NB4 (cell line): ENCODE data around the gene ZDHHC13.
"Not testable (repeated sequence)": the region's sequence is repeated elsewhere in the genome, so short reads cannot be mapped to it uniquely, and the experiment has no call there.

ENCODE experiments used
- DNase-seq: peaks from one replicate; pipeline ENCODE4 v3.0.0; 2010; ENCODE audit warnings: low read depth
- H3K4me3 ChIP-seq: one replicate; pipeline ENCODE4 v1.5.1; 2011; ENCODE audit warnings: mild to moderate bottlenecking, low read depth, low read length, moderate library complexity
- CTCF ChIP-seq: IDR thresholded peaks from one replicate; pipeline ENCODE4 v1.5.1; 2012; ENCODE audit warnings: low read depth, low read length
- MAX ChIP-seq: IDR thresholded peaks from 2 replicates; pipeline ENCODE4 v1.6.1; 2011; ENCODE audit warnings: low read depth, low read length
- MYC ChIP-seq: IDR thresholded peaks from 2 replicates; pipeline ENCODE4 v1.6.1; 2011; ENCODE audit warnings: low read depth, low read length
- POLR2A ChIP-seq: IDR thresholded peaks from 2 replicates; pipeline ENCODE4 v1.6.1; 2011; ENCODE audit warnings: mild to moderate bottlenecking; ENCODE audit not compliant: insufficient read length; ENCODE audit errors: extremely low read depth

Gene ZDHHC13

GRCh38 chr11:19111809-19112208 is 5.2 kb upstream of the ZDHHC13 start:
- no peak for TF ChIP-seq CTCF
- no peak for TF ChIP-seq MYC
- TF ChIP-seq MAX: no peak
- no peak for TF ChIP-seq POLR2A
- no peak overlapping the region for H3K4me3 ChIP-seq
- no peak for DNase-seq

GRCh38 chr11:19116276-19116970 is 545 bp upstream of the ZDHHC13 start:
- TF ChIP-seq MYC (no peak), CTCF (no peak), MAX (no peak), POLR2A (no peak)
- peak; percentile 22 for DNase-seq
- H3K4me3 ChIP-seq: peak overlapping the region; percentile 56

GRCh38 chr11:19117760-19118097 is 761 bp downstream of the ZDHHC13 start:
- TF ChIP-seq MAX (no peak), POLR2A (no peak), MYC (no peak), CTCF (no peak)

GRCh38 chr11:19121646-19122045 is 4.7 kb downstream of the ZDHHC13 start:
- no peak overlapping the region for H3K4me3 ChIP-seq
- no peak for DNase-seq
- TF ChIP-seq MAX: no peak
- TF ChIP-seq MYC: no peak
- TF ChIP-seq POLR2A: no peak
- TF ChIP-seq CTCF: no peak

More at GRCh38 chr11:19117760-19118097, 761 bp downstream of the ZDHHC13 start:
- no peak for DNase-seq
- H3K4me3 ChIP-seq: peak overlapping the region; percentile 69

GRCh38 chr11:19122960-19123615 is 6.1 kb downstream of the ZDHHC13 start:
- no peak overlapping the region for H3K4me3 ChIP-seq
- TF ChIP-seq MYC (no peak), POLR2A (no peak), MAX (no peak), CTCF (no peak)
- DNase-seq: no peak

GRCh38 chr11:19126562-19127325 is 9.8 kb downstream of the ZDHHC13 start:
- H3K4me3 ChIP-seq, DNase-seq: not testable (repeated sequence)
